Stimulated activated CD8-positive, alpha-beta memory T cell treated with anti-CD3 and anti-CD28 coated beads, Interleukin-15, amount 100 ng/mL, for 1 hour (primary cell): Measurements from ENCODE around the gene GPAT3.

Experiments used
- DNase-seq: peaks from one replicate; pipeline ENCODE4 v3.0.0-alpha.2; 2020; ENCODE audit warnings: low read depth

GPAT3 gene

GRCh38 chr4:83644677-83645659 lies 109.1 kb downstream of the GPAT3 start:
- DNase-seq: no peak

GRCh38 chr4:83646538-83647239 lies 110.8 kb downstream of the GPAT3 start:
- no peak for DNase-seq

DNA sequence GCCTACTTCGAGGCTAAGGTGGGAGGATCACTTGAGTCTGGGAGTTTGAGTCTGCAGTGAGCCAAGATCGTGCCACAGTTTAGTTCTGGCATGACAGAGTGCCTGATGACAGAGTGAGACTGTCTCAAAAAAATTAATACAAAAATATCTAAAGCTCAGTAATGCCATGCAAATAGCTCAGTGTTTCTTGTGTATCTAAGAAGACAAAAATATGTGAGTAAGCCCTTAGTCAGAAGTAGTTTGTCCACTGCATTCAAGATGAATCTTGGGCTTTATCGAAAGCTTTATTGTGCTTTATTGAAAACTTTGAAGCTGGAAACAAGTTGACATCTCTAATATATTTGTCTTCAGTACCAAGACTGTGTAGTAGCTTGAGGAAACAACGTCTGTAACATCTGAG lies 115.9 kb downstream of the GPAT3 start:
- DNase-seq: no peak
